Testis (tissue), 3 donors: ENCODE measurements around the gene HMGCS2. TPM values are rescaled to one million over a fixed set of nuclear protein-coding genes. Genes with fewer than 3 reads are reported as not detected.

Experiments
- DNase-seq: peaks from one replicate; pipeline ENCODE4 v3.0.0-alpha.2; 2019
- H3K27ac ChIP-seq, 2 donors: fragments of 200-600 bp; sonication (generic); one replicate each; pipeline ENCODE4 v1.5.1; 2019
- H3K27me3 ChIP-seq: fragments of 200-600 bp; sonication (generic); one replicate; pipeline ENCODE4 v1.5.1; 2019
- H3K36me3 ChIP-seq: fragments of 200-600 bp; sonication (generic); one replicate; pipeline ENCODE4 v1.5.1; 2017; ENCODE audit warnings: low read depth; ENCODE audit errors: missing control alignments
- H3K4me1 ChIP-seq: fragments of 200-600 bp; sonication (generic); one replicate; pipeline ENCODE4 v1.5.1; 2019
- H3K4me3 ChIP-seq, 2 donors: fragments of 200-600 bp; sonication (generic); one replicate each; pipeline ENCODE4 v1.5.1; 2017 to 2019
- H3K9me3 ChIP-seq: fragments of 200-600 bp; sonication (generic); one replicate; pipeline ENCODE4 v1.5.1; 2017
- POLR2A ChIP-seq: fragments of 450-650 bp; IDR thresholded peaks from one replicate; pipeline ENCODE4 v1.6.1; 2017; ENCODE audit warnings: antibody characterized with exemption, mild to moderate bottlenecking, moderate library complexity
- WGBS, 2 donors: methylation state at CpG; one replicate each; pipeline ENCODE4 v1.1.5; 2018; 5-methylcytosine and 5-hydroxymethylcytosine counted together
- intact Hi-C: fragments of 100-400 bp; cut with DNase I; formaldehyde crosslinking; loops from one replicate; pipeline ENCODE4 v1.15.1; 2023; ENCODE audit warnings: low total_unique reads
- polyA plus RNA-seq: library from polyadenylated mRNA; stranded (reverse); fragments of 350-450 nt; fragmentation: Illumina TruSeq; extraction: RNeasy Lipid Tissue Mini Kit (QIAGEN cat#74804); gene quantifications from one replicate; pipeline ENCODE4 v1.2.3, GENCODE V29; 2014; ENCODE audit warnings: low read depth, low replicate concordance; ENCODE audit not compliant: insufficient read depth
- total RNA-seq, 2 donors: library from RNA; depleted of rRNA; stranded (reverse); fragments of >200 nt; gene quantifications; one replicate each; pipeline ENCODE4 v1.2.3, GENCODE V29; 2016
- TF ChIP-seq, protein P1 (sequence below), 3 experiments: fragments of 450-650 bp in 2 of 3; fragments of 200-600 bp in 1 of 3; sonication (generic) in 1 of 3; IDR thresholded peaks; one replicate each; pipeline ENCODE4 v1.5.1; 2016 to 2019; ENCODE audit warnings: antibody characterized with exemption in 3 of 3, mild to moderate bottlenecking in 2 of 3, moderate library complexity in 1 of 3

The HMGCS2 gene
- total and polyA plus RNA-seq, 3 donors from 2014 or later: 2.5 to 93.7 (median 43.6) TPM

GRCh38 chr1:119736649-119737039 is 32.1 kb downstream of the HMGCS2 start:
- H3K4me1 ChIP-seq: peaks cover 76% of the 10 kb centered on the region
- 82 to 100% methylated on average over 2 of the region's 2 CpGs for WGBS, 2 donors
- peak overlapping the region; percentile 70 to 83 for H3K27ac ChIP-seq
- no peaks in the 10 kb centered on the region for H3K27me3 ChIP-seq
- H3K4me3 ChIP-seq: no peak overlapping the region
- no peaks in the 10 kb centered on the region for H3K9me3 ChIP-seq
- no peaks in the 10 kb centered on the region for H3K36me3 ChIP-seq
- DNase-seq: no peak
- TF ChIP-seq, protein P1, sequence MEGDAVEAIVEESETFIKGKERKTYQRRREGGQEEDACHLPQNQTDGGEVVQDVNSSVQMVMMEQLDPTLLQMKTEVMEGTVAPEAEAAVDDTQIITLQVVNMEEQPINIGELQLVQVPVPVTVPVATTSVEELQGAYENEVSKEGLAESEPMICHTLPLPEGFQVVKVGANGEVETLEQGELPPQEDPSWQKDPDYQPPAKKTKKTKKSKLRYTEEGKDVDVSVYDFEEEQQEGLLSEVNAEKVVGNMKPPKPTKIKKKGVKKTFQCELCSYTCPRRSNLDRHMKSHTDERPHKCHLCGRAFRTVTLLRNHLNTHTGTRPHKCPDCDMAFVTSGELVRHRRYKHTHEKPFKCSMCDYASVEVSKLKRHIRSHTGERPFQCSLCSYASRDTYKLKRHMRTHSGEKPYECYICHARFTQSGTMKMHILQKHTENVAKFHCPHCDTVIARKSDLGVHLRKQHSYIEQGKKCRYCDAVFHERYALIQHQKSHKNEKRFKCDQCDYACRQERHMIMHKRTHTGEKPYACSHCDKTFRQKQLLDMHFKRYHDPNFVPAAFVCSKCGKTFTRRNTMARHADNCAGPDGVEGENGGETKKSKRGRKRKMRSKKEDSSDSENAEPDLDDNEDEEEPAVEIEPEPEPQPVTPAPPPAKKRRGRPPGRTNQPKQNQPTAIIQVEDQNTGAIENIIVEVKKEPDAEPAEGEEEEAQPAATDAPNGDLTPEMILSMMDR (IDR thresholded peaks at IDR 0.05): no peak
- no peak for TF ChIP-seq POLR2A
- intact Hi-C loops: no loop called here

GRCh38 chr1:119735217-119735616 is 33.5 kb downstream of the HMGCS2 start:
- TF ChIP-seq POLR2A: no peak
- TF ChIP-seq, protein P1 (IDR thresholded peaks at IDR 0.05): no peak
- no peaks in the 10 kb centered on the region for H3K36me3 ChIP-seq
- intact Hi-C loops: no loop called here
- no peaks in the 10 kb centered on the region for H3K9me3 ChIP-seq
- peak overlapping the region; percentile 70 to 83 for H3K27ac ChIP-seq
- H3K4me1 ChIP-seq: peaks cover 71% of the 10 kb centered on the region
- H3K27me3 ChIP-seq: no peaks in the 10 kb centered on the region
- WGBS, 2 donors: 52 to 53% methylated on average over 14 of the region's 14 CpGs
- DNase-seq: peak; percentile 77
- no peak overlapping the region for H3K4me3 ChIP-seq

- Histone ChIP-seq H3K36me3 (no peaks in the 10 kb centered on the region), H3K27me3 (no peaks in the 10 kb centered on the region), H3K9me3 (no peaks in the 10 kb centered on the region), H3K4me1 (peaks cover 57% of the 10 kb centered on the region), H3K4me3 (no peak overlapping the region), H3K27ac (peak overlapping the region; percentile 70 to 83)
- no peak for DNase-seq
- no peak for TF ChIP-seq POLR2A
- TF ChIP-seq, protein P1 (IDR thresholded peaks at IDR 0.05): no peak
- 91 to 93% methylated on average over 3 of the region's 3 CpGs for WGBS, 2 donors
- intact Hi-C loops: no loop called here
These were observed 35.0 kb downstream of the HMGCS2 start for GRCh38 chr1:119733754-119734153.

- TF ChIP-seq POLR2A: no peak
- TF ChIP-seq, protein P1 (IDR thresholded peaks at IDR 0.05): no peak
- H3K36me3 ChIP-seq: no peaks in the 10 kb centered on the region
These were observed 36.1 kb downstream of the HMGCS2 start for GRCh38 chr1:119732465-119733168.

More at GRCh38 chr1:119732465-119733168, 36.1 kb downstream of the HMGCS2 start:
- 61 to 70% methylated on average over 11 of the region's 11 CpGs for WGBS, 2 donors
- DNase-seq: peak; percentile 90
- H3K9me3 ChIP-seq: no peaks in the 10 kb centered on the region
- no peaks in the 10 kb centered on the region for H3K27me3 ChIP-seq
- peak overlapping the region; percentile 70 to 83 for H3K27ac ChIP-seq
- no peak overlapping the region for H3K4me3 ChIP-seq
- H3K4me1 ChIP-seq: peaks cover 46% of the 10 kb centered on the region
- intact Hi-C loops: no loop called here
